Naive thymus-derived CD4-positive, alpha-beta T cell (primary cell): ENCODE measurements around the gene RBMS1. TPM values are rescaled to one million over a fixed set of nuclear protein-coding genes. Genes with fewer than 3 reads are reported as not detected.
A peak's percentile ranks its signal among the peaks of the same experiment; 100 is the strongest.

Experiments
- ATAC-seq: fragments of 150-1000 bp; cut with Tn5 transposase; 2 replicates; pipeline ENCODE4 v1.10.0; 2021; ENCODE audit warnings: mild to moderate bottlenecking, moderate library complexity
- CTCF ChIA-PET: fragments of 350-600 bp; sonication (Branson Sonifier 250); formaldehyde crosslinking; loops from one replicate; lab custom pipeline; 2021; ENCODE audit warnings: antibody characterized with exemption; lab: Charles Lee
- POLR2A ChIA-PET: fragments of 350-600 bp; sonication (Branson Sonifier 250); formaldehyde crosslinking; loops from one replicate; lab custom pipeline; 2021; ENCODE audit warnings: antibody characterized with exemption, inconsistent platforms; lab: Charles Lee
- DNase-seq, 9 donors: peaks; one replicate each; pipeline versions ENCODE4 v3.0.0 to v3.0.0-alpha.2; 2020 to 2022; ENCODE audit warnings: mixed read lengths in 1 of 9
- H3K27ac ChIP-seq: one replicate; pipeline ENCODE4 v1.7.0; 2013; ENCODE audit warnings: mild to moderate bottlenecking, low read depth, low read length, moderate library complexity
- H3K27me3 ChIP-seq, 2 donors: one replicate each; pipeline ENCODE4 v1.7.0; 2013; ENCODE audit warnings: low read length in 2 of 2, mild to moderate bottlenecking in 2 of 2, moderate library complexity in 2 of 2; ENCODE audit not compliant: control insufficient read depth in 2 of 2, insufficient read depth in 2 of 2
- H3K36me3 ChIP-seq, 3 experiments: 1 replicate in 2 of 3; 2 replicates in 1 of 3; pipeline ENCODE4 v1.7.0; 2013; ENCODE audit warnings: low read length in 3 of 3, mild to moderate bottlenecking in 3 of 3, moderate library complexity in 1 of 3; ENCODE audit not compliant: insufficient read depth in 3 of 3, control insufficient read depth in 2 of 3
- H3K4me1 ChIP-seq, 2 donors: one replicate each; pipeline ENCODE4 v1.7.0; 2013; ENCODE audit warnings: low read length in 2 of 2, mild to moderate bottlenecking in 2 of 2, moderate library complexity in 1 of 2; ENCODE audit not compliant: control insufficient read depth in 2 of 2, insufficient read depth in 2 of 2
- H3K4me3 ChIP-seq: 2 replicates; pipeline ENCODE4 v1.7.0; 2013; ENCODE audit warnings: mild to moderate bottlenecking, low read length
- H3K9me3 ChIP-seq, 3 experiments: 1 replicate in 2 of 3; 2 replicates in 1 of 3; pipeline ENCODE4 v1.7.0; 2013; ENCODE audit warnings: low read length in 3 of 3; ENCODE audit not compliant: control insufficient read depth in 2 of 3
- H3K27ac Mint-ChIP-seq, 9 donors: one replicate each; pipeline ENCODE4 v1.8.0; 2020 to 2022; ENCODE audit warnings: mixed read lengths in 9 of 9, mild to moderate bottlenecking in 8 of 9, moderate library complexity in 5 of 9, inconsistent platforms in 2 of 9
- H3K27me3 Mint-ChIP-seq, 5 donors: one replicate each; pipeline ENCODE4 v1.8.0; 2021 to 2022; ENCODE audit warnings: mixed read lengths in 5 of 5, mild to moderate bottlenecking in 1 of 5
- H3K36me3 Mint-ChIP-seq, 5 donors: one replicate each; pipeline ENCODE4 v1.8.0; 2020 to 2022; ENCODE audit warnings: mixed read lengths in 5 of 5, mild to moderate bottlenecking in 3 of 5, inconsistent platforms in 1 of 5
- H3K4me1 Mint-ChIP-seq, 7 donors: one replicate each; pipeline ENCODE4 v1.8.0; 2020 to 2022; ENCODE audit warnings: mixed read lengths in 7 of 7, mild to moderate bottlenecking in 3 of 7, inconsistent platforms in 1 of 7
- H3K4me3 Mint-ChIP-seq, 10 donors: one replicate each; pipeline ENCODE4 v1.8.0; 2020 to 2022; ENCODE audit warnings: mild to moderate bottlenecking in 10 of 10, mixed read lengths in 10 of 10, moderate library complexity in 6 of 10, inconsistent platforms in 2 of 10
- H3K9me3 Mint-ChIP-seq, 11 donors: one replicate each; pipeline ENCODE4 v1.8.0; 2020 to 2022; ENCODE audit warnings: mixed read lengths in 11 of 11, mild to moderate bottlenecking in 4 of 11, inconsistent platforms in 1 of 11, moderate library complexity in 1 of 11
- intact Hi-C, 2 donors: fragments of 100-400 bp; cut with micrococcal nuclease; formaldehyde crosslinking; loops; one replicate each; pipeline ENCODE4 v1.15.1; 2023
- polyA plus RNA-seq, 2 donors: library from polyadenylated mRNA; unstranded; fragments of 300-500 nt; fragmentation: Illumina TruSeq; gene quantifications; one replicate each; pipeline ENCODE4 v1.2.3, GENCODE V29; 2021
- total RNA-seq, 6 experiments: library from RNA in 5 of 6; stranded (reverse) in 5 of 6; gene quantifications; 1 replicate in 5 of 6; 2 replicates in 1 of 6; pipeline ENCODE4 v1.2.3 and lab custom pipeline; 2021 to 2026

RBMS1 gene
- total and polyA plus RNA-seq, 7 experiments from 2014 or later, result 74.4 to 137 (median 119) TPM

DNA sequence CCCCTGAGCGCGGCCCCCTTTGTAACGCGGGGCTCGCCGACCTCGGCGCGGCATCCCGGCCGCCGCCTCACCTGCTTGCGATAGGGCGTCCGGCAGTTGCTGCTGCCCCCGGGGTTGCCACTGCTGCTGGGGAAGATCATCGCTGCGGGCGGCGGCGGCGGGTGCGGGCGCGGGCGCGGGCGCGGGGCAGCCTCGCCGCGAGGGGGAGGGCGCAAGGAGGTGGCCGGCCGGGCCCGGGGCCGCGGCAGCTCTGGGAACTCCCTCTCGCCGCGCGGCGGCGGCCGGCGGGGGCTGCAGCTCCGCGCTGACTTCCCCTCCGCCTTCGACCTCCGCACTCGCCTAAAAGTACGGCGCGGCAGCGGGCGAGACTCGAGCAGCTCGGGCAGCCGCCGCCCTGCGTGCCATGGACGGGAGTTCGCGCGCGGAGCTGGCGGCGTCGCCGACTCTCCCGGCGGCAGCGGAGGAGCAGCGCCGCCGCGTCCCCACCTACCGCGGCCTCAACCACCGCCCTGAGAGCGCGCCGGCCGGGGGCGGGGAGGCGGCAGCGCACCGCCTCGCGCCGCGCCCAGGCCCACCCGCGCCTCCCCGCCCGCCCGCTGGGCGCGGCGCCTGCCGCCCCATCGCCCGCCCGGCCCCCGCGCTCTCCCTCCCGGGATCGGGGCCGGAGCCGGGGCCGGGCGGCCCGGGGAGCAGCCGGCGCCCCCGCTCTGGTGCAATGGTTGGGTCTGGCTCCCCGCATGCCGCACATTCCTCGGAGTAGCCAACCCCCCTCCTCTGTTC is 86.0 kb downstream of the RBMS1 start:
- Mint-ChIP-seq H3K9me3 (peaks cover 0 to 6% (median 0%) of the 10 kb centered on the region in 11 donors), H3K27ac (peak overlapping the region; percentile 92 to 99 (median 95)), H3K4me3 (peak overlapping the region; percentile 87 to 99 (median 92)), H3K4me1 (peaks cover 45 to 89% (median 80%) of the 10 kb centered on the region in 7 donors), H3K36me3 (peaks cover 0 to 25% (median 0%) of the 10 kb centered on the region in 5 donors), H3K27me3 (peaks cover 0 to 4% (median 0%) of the 10 kb centered on the region in 5 donors)
- ATAC-seq, result peak; percentile 65
- H3K27me3 ChIP-seq, result no peaks in the 10 kb centered on the region
- ChIA-PET POLR2A (interaction anchor here (0.6 to 5.9 kb wide), 15 partner anchors 10 to 138 kb away, joined by 3 to 57 read pairs (median 3); no protein-coding TSS in a partner anchor), CTCF (interaction anchor here (1.0 to 1.1 kb wide), 2 partner anchors 22 to 77 kb away, joined by 3 to 4 read pairs; no protein-coding TSS in a partner anchor)
- peaks cover 58 to 64% of the 10 kb centered on the region in 2 donors for H3K4me1 ChIP-seq
- no peaks in the 10 kb centered on the region for H3K36me3 ChIP-seq
- intact Hi-C loops, result loop anchor here (1.0 to 5.0 kb wide), 18 partner anchors 10 to 900 kb away; partner anchors contain the start of genes TANK (in 2 of the 2), MARCHF7 (in 1 of the 2) and PSMD14 (in 1 of the 2)
- H3K9me3 ChIP-seq, result no peaks in the 10 kb centered on the region
- peak; percentile 54 to 73 (median 64) for DNase-seq
- peak overlapping the region; percentile 57 for H3K4me3 ChIP-seq
- peak overlapping the region; percentile 99 for H3K27ac ChIP-seq

GRCh38 chr2:160406591-160407392 is 86.8 kb downstream of the RBMS1 start:
- H3K4me3 ChIP-seq, result peak overlapping the region; percentile 57
- no peaks in the 10 kb centered on the region for H3K36me3 ChIP-seq
- peaks cover 37 to 89% (median 80%) of the 10 kb centered on the region in 7 donors for H3K4me1 Mint-ChIP-seq
- H3K27me3 ChIP-seq, result no peaks in the 10 kb centered on the region
- CTCF ChIA-PET, result interaction anchor here (1.0 to 1.1 kb wide), 5 partner anchors 22 to 82 kb away, joined by 3 to 5 read pairs (median 4); no protein-coding TSS in a partner anchor
- intact Hi-C loops, result loop anchor here (1.0 to 5.0 kb wide), 20 partner anchors 11 to 901 kb away; partner anchors contain the start of genes TANK (in 2 of the 2), MARCHF7 (in 1 of the 2) and PSMD14 (in 1 of the 2)
- peaks cover 54 to 64% of the 10 kb centered on the region in 2 donors for H3K4me1 ChIP-seq
- peak overlapping the region; percentile 90 to 99 (median 95) for H3K27ac Mint-ChIP-seq
- peak overlapping the region; percentile 87 to 99 (median 92) for H3K4me3 Mint-ChIP-seq
- peak; percentile 60 to 95 (median 85) for DNase-seq
- POLR2A ChIA-PET, result interaction anchor here (0.6 to 5.9 kb wide), 21 partner anchors 8 to 1910 kb away, joined by 3 to 57 read pairs (median 3); no protein-coding TSS in a partner anchor
- peak; percentile 92 for ATAC-seq
- peak overlapping the region; percentile 99 for H3K27ac ChIP-seq
- H3K9me3 Mint-ChIP-seq, result peaks cover 0 to 6% (median 0%) of the 10 kb centered on the region in 11 donors
- peaks cover 0 to 28% (median 0%) of the 10 kb centered on the region in 5 donors for H3K36me3 Mint-ChIP-seq
- H3K27me3 Mint-ChIP-seq, result peaks cover 0 to 4% (median 0%) of the 10 kb centered on the region in 5 donors
- no peaks in the 10 kb centered on the region for H3K9me3 ChIP-seq

- intact Hi-C loops, result loop anchor here (5.0 kb wide), 7 partner anchors 67 to 902 kb away; partner anchors contain the start of genes MARCHF7 (in 1 of the 2), PSMD14 (in 1 of the 2) and TANK (in 1 of the 2)
Observed at GRCh38 chr2:160405077-160405867, 88.3 kb downstream of the RBMS1 start.

DNA sequence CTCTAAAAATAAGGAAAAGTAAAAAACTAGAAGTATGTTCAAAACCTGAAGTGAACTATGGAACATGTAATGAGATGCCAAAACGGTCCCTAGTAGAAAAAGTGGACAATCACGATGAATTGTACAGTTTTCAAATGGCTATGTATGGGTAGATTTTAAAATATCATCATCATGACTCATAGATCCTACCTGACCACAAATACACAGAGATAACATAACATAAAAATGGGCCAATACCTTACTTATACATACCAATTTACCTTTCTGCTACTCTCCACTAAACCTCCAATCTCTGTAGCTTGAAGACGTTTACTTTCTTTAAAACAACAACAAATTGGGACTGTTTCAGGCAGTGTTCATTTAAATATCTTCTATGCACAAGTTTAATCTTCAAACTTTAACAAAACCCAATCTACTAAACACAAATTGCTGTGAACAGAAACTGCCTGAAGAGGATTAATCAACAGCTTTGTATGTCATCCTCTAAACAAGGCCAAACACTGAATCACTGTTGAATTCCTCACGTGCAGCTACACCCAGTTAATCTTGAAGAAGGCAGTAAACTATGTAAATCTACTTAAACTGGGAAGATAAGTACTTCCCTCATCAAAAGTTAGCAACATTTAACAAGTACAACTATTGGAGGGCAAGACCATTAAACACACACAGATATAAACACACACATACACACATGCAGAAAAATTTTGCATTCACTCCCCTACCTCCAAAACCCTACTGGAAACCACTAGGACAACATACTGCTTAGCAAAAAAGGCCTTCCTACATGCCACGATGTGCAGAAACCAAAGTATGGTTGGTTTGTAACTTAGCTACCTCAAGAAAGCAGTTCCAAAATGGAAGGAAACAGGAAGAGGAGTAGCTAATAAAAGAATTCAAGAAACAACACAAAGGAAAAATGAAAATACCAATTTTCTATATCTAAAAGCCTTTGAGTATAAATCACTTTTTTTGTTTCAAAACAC is 90.3 kb downstream of the RBMS1 start:
- DNase-seq (no peak), ATAC-seq (no peak)
- Histone ChIP-seq H3K27me3 (no peaks in the 10 kb centered on the region), H3K9me3 (no peaks in the 10 kb centered on the region), H3K4me3 (peak overlapping the region; percentile 3), H3K4me1 (peaks cover 37 to 66% of the 10 kb centered on the region in 2 donors), H3K36me3 (no peaks in the 10 kb centered on the region), H3K27ac (peak overlapping the region; percentile 20)
- CTCF ChIA-PET, result interaction anchor here (0.6 to 1.0 kb wide), 3 partner anchors 26 to 196 kb away, joined by 3 to 5 read pairs (median 4); no protein-coding TSS in a partner anchor
- peaks cover 0 to 22% (median 0%) of the 10 kb centered on the region in 5 donors for H3K36me3 Mint-ChIP-seq
- peak overlapping the region; percentile 69 to 99 (median 90) for H3K4me3 Mint-ChIP-seq
- H3K4me1 Mint-ChIP-seq, result peaks cover 3 to 66% (median 58%) of the 10 kb centered on the region in 7 donors
- POLR2A ChIA-PET, result interaction anchor here (0.6 to 5.9 kb wide), 9 partner anchors 9 to 1195 kb away, joined by 3 to 57 read pairs (median 3); no protein-coding TSS in a partner anchor
- H3K27ac Mint-ChIP-seq, result peak overlapping the region; percentile 14 to 99 (median 79)
- peaks cover 0 to 4% (median 0%) of the 10 kb centered on the region in 11 donors for H3K9me3 Mint-ChIP-seq
- H3K27me3 Mint-ChIP-seq, result peaks cover 0 to 3% (median 0%) of the 10 kb centered on the region in 5 donors
- intact Hi-C loops, result loop anchor here in 1 of 2 donors (5.0 kb wide), 1 partner anchor 131 kb away; no protein-coding TSS in a partner anchor

More at GRCh38 chr2:160405077-160405867, 88.3 kb downstream of the RBMS1 start:
- H3K4me1 Mint-ChIP-seq, result peaks cover 22 to 85% (median 74%) of the 10 kb centered on the region in 7 donors
- H3K27me3 Mint-ChIP-seq, result peaks cover 0 to 4% (median 0%) of the 10 kb centered on the region in 5 donors
- H3K4me3 Mint-ChIP-seq, result peak overlapping the region; percentile 87 to 99 (median 92)
- ChIA-PET POLR2A (interaction anchor here (1.1 to 5.9 kb wide), 5 partner anchors 11 to 27 kb away, joined by 3 to 57 read pairs (median 8); no protein-coding TSS in a partner anchor), CTCF (interaction anchor here (0.7 to 1.4 kb wide), 3 partner anchors 23 to 144 kb away, joined by 4 to 6 read pairs (median 4); no protein-coding TSS in a partner anchor)
- Histone ChIP-seq H3K27me3 (no peaks in the 10 kb centered on the region), H3K27ac (peak overlapping the region; percentile 99), H3K4me1 (peaks cover 39 to 56% of the 10 kb centered on the region in 2 donors), H3K9me3 (no peaks in the 10 kb centered on the region), H3K36me3 (no peaks in the 10 kb centered on the region), H3K4me3 (peak overlapping the region; percentile 57)
- peak overlapping the region; percentile 65 to 99 (median 95) for H3K27ac Mint-ChIP-seq
- DNase-seq, result no peak
- peaks cover 0 to 6% (median 0%) of the 10 kb centered on the region in 11 donors for H3K9me3 Mint-ChIP-seq
- peaks cover 0 to 24% (median 0%) of the 10 kb centered on the region in 5 donors for H3K36me3 Mint-ChIP-seq
- no peak for ATAC-seq
